Epithelial cell of esophagus (primary cell): ENCODE data around the gene CLEC4G.

ENCODE experiments used
- DNase-seq: peaks from one replicate; pipeline ENCODE4 v3.0.0; 2010; ENCODE audit warnings: low read depth
- H3K4me3 ChIP-seq: 2 replicates; pipeline ENCODE4 v1.5.1; 2011; ENCODE audit warnings: mild to moderate bottlenecking, low read length, control low read depth
- CTCF ChIP-seq: IDR thresholded peaks from 2 replicates; pipeline ENCODE4 v1.5.1; 2011; ENCODE audit warnings: low read depth, mild to moderate bottlenecking, low read length, control low read depth, inconsistent platforms; ENCODE audit not compliant: insufficient read depth; ENCODE audit errors: missing control alignments

The CLEC4G gene

GRCh38 chr19:7740682-7741054 lies 8.8 kb upstream of the CLEC4G start:
- DNase-seq = no peak
- TF ChIP-seq CTCF = no peak
- no peak overlapping the region for H3K4me3 ChIP-seq

GRCh38 chr19:7739801-7740681 lies 8.1 kb upstream of the CLEC4G start:
- TF ChIP-seq CTCF = no peak

GRCh38 chr19:7739211-7739755 lies 7.4 kb upstream of the CLEC4G start:
- no peak overlapping the region for H3K4me3 ChIP-seq
- DNase-seq = no peak
- TF ChIP-seq CTCF = no peak

More at GRCh38 chr19:7739801-7740681, 8.1 kb upstream of the CLEC4G start:
- no peak overlapping the region for H3K4me3 ChIP-seq
- no peak for DNase-seq

- no peak for TF ChIP-seq CTCF
- DNase-seq = no peak
- no peak overlapping the region for H3K4me3 ChIP-seq
Measured at GRCh38 chr19:7738023-7738422, 6.1 kb upstream of the CLEC4G start.

GRCh38 chr19:7737215-7737614 lies 5.3 kb upstream of the CLEC4G start:
- no peak overlapping the region for H3K4me3 ChIP-seq
- TF ChIP-seq CTCF = no peak
- no peak for DNase-seq

- H3K4me3 ChIP-seq = no peak overlapping the region
- TF ChIP-seq CTCF = no peak
- no peak for DNase-seq
Measured at GRCh38 chr19:7736148-7736547, 4.2 kb upstream of the CLEC4G start.
